ENCODE data around the gene DKK3.

DKK3 gene

DNA sequence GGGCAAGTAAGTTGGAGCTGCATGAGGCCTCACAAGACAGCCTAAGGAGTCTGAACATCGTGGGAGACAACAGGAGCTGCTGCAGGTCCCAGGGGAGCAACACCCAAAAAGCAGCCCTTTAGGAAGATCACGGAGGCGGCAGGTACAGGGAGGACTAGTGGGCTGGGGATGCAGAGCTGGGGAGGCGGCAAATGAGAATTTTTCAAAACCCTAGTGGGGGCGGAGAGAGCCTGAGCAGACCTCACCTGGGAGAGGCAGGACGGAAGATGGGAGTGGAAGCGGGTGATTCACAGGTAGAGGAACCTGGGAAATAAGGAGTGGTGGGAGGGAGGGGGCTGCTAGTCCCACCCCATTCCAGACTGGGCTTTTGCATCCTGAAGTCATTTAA is 42.1 kb downstream of the DKK3 start:
- DNase-seq: no peak

DNA sequence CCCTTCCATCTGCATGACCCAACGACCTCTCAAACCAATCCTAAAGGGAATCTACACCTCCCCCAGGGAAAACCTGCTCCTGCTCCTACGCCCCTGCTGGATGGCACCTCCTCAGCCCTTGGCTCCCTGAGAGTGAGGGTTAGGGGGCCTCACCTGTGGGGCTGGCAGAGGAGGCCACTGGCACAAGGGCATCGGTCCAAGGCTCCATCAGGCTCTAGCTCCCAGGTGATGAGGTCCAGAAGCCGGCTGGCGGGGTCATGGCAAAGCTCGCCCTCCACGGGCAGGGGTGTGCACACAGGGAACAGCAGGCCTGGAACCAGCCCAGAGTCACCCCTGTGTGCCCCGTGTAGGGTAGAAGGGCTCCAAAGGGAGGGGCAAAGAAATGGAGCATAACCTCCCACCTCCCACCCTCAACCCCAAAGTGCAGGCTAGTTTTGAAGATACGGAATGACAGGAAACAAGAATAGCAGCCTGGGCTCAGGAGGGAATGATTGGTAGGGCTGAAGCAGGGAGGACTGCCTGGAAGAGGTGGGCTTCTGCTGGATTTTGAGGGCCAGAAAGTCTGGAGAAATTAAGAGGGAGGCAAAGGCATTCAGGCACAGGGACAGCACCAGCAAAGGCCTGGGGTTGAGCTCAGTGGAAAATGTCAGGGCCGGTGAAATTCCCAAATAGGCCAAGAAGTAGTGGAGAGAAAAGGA is 42.6 kb downstream of the DKK3 start:
- no peak for DNase-seq

DNA sequence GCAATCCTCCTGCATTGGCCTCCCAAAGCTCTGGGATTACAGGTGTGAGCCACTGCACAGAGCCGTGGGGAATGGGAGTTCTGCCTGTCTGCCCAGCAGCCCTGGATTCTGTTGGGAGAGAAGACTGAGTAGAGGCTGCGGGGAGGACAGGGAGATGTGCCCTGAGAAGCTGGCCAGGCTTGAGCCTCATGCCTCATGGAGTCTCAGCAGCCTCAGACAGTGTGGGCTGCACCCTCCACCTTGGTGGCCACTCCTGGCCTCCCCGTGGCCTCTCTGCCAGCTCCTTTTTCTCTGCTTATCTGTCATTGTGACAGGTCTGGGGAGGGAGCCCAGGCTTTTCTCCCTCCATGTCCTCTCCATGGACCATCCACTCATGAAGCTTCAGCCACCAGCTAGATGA is 43.2 kb downstream of the DKK3 start:
- no peak for DNase-seq

DNA sequence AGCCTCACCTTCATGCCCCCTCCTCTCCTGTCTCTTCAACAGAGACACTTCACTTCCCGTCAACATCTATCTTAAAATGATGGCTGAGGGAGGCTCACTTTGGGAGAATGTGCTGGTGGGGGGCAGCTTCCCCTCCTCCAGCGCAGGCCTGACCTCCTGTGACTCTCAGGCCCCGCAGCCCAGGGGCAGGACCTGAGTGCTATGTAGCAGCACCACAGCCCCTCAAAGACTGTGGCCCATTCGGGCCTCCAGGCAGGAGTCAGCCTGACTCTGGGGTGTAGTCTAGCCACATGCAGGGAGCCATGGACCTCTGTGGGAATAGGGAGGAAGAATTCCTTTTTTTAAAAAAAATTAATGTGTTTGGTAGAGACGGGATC is 43.7 kb downstream of the DKK3 start:
- DNase-seq: no peak

DNA sequence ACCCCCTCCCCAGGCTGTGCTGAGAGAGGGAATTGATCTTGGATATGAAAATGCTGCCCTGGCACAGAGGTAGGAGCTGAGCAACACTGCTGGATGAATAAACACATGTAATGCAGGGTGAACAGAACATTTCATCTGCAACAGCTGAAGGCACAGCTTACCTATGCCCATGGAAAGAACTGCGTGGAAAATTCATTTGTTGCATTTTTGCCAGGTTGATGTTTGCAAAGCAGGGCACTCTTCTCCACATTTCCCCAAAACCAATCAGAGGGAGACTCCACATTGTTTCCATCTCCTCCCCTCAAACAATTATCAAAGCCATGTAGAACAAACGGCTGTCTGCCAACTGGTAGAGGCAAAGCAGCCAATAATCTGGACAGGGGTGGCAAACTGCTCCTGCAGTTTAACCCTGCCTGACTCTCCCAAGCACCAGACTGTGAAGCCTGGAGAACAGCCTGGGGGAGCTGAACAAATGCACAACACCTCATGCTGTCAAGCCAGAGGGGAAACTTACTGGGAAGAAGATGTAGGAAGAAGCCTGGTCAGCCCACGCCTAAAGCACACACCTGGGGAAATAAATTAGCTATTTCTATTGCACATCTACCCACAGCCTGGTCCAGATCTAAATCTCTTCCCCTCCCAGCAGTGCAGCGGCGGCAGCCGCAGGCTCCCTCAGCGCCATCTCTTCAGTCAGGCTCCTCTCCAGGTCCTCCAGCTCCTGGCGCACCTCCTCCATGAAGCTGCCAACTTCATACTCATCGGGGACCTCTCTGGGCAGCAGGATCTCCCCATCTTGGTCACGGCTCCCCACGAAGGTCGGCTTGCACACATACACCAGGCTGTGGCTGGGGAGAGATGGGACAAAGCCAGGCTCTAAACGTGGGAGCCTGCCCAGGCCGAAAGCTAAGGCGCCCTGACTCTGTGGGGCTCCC is 44.3 kb downstream of the DKK3 start:
- no peak for DNase-seq

DNA sequence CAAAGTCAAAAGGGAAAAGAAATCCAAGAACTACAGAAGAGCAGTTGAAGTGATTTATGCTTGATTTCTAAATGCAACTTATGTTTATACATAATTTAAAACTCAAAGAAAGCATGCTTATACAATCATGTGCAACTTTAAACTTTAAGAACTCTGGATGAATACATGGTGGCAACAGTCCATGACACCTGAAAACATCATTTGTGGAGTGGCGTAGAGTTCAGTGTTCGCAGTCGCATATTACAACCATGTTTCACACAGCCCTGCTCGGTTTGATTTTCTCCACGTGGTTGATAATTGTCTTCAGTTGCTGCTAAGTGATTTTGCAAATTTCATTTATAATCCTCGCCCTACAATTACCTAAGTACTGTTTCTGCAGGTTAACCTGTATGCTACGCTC is 45.4 kb downstream of the DKK3 start:
- DNase-seq: no peak

DNA sequence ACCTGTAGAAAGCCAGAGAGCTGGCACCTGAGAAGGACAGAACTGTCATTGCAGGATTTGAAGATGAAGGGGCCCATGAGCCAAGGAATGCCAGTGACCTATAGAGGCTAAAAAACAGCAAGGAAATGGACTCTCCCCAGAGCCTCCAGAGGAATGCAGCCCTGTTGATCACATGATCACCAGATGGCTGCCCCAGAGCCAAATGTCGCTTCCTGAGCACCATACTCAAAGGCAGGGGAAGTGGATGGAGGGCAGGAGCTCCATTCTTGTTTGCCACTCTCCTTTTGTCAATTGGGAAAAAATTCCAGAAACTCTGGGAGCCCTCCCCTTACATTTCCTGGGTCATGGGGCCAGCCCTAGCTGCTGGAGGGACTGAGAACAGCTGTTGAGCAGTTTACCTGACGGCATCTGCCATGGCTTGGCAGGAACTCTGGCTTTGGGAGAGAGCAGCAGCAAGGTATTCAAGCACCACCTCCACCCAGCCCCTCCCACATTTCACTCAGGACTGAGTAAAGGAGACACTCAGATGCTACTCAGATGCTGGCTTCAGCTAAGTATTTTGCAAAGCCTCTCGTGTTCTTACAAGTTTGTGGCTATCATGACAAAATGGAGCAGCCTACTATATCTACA is 46.9 kb downstream of the DKK3 start:
- no peak for DNase-seq

DNA sequence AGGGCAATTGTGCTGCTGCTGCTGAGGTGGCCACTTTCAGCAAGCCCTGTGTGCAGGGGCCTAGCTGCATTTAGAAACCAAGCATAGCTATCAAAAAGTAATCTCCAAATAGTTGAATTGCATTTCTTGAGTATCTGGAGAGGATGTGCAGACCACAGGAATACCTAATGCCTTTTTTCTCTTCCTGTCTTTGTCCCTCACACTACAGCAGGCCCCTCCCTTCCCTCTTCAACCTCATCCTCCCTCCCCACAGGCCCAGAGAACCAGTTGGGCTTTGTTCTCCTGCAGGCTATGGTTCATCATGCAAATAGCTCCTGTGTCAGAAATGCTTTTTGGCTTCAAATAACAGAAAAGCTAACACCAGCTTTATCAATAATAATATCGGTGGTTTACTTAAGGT is 47.7 kb downstream of the DKK3 start:
- DNase-seq: no peak

DNA sequence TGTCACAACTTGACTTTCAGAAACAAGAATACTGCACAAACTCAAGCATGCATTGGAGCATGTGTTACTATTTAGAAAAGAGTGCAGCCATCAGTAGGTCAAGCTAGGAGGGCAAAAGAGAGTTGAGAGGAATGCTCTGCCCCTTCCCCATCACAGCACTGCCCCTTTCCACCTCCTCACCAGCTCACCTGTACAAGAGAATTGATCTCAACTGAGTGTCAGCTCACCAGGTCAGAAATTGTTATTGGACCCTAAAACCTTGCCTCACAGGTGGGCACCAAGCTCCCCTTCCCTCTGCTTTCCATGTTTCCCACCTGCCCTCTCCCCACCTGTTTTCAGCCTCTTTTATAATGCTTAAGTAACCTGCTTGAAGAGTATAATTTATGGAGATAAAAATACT is 48.8 kb downstream of the DKK3 start:
- DNase-seq: no peak

DNA sequence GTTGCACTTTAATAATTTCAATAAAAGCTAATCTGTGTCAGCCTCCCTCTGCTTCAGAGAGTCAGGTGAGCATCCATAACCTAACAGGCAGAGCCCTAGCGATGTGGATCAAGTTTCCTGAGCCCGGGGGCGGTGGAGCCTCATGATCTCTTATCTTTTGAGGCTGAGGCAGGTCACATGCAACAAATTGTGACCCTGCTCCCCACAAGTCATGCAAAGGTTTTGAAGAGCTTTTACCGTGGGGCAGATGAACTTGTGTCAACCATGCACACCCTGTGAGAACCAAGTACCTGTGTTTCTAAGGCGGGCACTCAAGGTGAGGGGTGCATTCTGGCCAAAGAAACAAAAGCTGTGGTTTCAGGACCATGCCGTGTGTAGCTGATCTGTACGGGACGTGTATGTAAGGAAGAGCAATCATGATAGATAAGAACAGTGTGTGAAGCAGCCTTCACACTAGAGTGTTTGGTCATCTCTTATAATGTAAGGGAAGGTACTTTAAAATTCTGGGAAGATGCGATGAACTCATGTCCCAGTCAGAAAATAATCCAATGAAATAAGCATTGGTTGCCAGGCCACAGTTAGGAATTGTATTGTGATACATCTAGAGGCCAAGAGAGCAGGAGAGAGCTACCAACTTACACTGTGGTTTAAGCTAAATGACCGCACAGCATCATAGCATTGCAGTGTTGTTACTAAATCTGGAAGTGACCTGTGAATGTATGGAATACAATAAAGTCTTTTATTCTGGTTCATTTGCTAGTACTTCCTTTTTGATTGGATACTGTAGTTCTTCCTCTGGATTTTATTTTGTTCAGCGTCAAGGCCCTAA is 49.8 kb downstream of the DKK3 start:
- no peak for DNase-seq

DNA sequence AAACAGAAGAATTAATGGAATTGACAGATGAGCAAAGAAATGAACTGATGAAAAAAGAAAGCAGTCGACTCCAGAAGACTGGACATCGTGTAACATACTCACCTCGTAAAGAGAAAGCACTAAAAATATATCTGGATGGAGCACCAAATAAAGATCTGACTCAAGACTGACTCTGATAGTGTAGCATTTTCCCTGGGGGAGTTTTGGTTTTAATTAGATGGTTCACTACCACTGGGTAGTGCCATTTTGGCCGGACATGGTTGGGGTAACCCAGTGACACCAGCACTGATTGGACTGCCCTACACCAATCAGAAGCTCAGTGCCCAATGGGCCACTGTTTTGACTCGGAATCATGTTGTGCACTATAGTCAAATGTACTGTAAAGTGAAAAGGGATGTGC is 52.4 kb downstream of the DKK3 start:
- no peak for DNase-seq

DNA sequence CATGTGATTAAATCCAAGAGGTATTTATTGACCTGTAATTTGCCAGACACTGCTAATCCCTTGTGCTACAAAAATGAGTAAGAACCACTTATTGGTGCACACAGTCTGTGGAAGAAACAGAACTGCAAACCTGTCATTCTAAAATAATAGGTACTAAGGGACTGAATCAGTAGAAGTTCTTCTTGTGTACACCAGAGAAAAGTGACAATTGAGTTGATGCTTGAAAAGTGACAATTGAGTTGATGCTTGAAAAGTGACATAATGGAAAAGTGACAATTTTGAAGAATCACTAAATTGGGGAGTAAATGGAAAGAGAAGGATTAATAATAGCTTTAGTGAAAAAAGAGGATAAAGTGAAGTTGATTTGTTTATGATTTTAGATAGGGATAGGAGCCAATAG is 56.4 kb downstream of the DKK3 start:
- no peak for DNase-seq

DNA sequence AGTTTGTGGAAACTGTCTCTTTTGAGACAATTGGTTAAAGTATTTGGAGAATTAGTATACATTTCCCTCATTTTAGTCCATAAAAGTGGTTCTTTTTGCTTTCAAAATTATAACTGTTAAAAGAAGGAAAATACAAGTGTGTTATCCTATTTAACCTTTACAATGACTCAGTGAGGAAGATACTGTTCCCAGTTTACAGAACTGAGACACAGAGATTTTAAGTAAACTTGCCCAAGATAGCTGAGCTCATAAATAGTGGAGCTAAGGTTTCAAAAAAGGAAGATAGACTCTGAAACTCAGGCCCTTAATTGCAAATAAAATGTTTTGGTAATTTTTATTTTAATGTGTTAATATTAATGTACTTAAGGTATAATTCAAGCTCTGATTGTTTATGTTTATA is 58.9 kb downstream of the DKK3 start:
- no peak for DNase-seq

DNA sequence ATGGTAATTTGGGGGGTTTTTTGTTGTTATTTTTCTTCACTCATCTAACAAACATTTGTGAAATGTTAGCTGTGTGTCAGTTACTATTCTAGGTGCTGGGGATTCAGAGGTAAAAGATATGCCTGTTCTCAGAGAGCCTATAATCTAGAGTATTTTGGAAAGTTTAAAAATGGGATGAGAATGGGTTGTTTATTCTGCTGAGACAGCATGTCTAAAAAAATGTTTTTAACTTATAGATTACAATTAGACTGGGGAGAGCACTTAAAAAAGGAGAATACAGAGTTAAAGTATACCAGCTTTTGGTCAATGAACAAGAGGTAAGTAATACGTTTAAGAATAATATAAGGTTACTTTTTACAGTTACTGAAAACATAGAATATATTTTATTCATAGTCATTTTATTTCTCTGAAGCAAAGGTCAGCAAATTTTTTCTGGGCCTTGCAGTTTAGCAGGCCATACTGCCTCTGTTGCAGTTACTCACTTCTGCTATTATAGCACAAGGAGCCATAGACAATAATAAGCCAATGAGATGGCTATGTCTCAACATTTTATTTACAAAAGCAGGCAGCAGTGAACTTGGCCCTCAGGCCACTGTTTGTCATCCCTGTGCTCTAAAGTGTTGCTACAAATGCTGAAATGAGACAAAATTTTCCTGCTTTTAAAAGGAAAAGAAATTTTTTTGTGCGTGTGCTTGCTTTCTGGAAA is 60.0 kb downstream of the DKK3 start:
- DNase-seq: no peak

DNA sequence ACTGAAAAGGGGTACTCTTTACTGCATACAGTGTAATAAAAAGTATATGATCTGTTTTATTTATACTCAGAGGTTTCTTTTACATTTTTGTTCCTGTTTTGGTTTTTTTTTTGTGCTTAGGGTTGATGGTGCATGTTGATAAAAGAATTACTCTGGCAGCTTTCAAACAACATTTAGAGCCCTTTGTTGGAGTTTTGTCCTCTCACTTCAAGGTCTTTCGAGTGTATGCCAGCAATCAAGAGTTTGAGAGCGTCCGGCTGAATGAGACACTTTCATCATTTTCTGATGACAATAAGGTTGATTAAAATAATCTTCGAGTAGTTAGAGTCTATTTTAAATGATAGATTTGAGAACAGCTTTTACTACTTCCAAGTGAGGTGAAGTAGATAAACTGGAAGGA is 60.6 kb downstream of the DKK3 start:
- DNase-seq: no peak

DNA sequence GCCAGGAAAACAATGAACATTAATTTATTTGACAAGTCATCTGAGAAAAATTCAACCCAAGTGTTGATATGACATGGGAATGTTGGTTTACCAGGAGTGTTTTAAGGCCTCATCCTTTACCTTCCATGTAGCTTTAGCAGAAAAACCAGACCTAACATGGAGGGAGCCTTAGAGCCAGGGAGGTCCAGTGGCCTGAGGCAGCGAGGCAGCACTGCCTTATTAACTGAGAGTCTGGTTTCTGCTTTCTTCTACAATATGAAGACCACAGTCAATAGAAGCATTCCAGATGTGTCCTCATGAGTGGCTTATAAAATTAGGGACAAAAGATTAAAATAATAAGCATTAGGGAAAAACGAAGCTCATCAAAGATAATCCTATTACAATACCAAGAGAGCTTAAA is 61.5 kb downstream of the DKK3 start:
- DNase-seq: no peak

DNA sequence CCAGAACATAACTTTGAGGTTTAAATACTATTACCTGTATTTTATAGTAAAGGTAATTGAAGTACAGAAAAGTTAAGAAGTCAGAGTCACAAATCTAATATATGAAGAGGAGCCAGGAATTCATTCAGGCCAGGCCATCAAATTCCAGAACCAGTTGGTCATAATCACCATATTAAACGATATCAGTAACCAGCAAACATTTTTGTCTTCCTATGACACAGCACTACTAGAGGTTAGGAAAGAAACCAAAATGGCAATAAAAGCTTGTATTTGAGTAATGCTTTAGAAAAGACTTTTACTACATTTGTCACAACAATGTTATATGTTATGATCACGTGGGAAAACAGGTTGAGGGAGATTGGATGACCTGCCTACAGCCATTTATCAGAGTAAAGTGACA is 62.2 kb downstream of the DKK3 start:
- no peak for DNase-seq

DNA sequence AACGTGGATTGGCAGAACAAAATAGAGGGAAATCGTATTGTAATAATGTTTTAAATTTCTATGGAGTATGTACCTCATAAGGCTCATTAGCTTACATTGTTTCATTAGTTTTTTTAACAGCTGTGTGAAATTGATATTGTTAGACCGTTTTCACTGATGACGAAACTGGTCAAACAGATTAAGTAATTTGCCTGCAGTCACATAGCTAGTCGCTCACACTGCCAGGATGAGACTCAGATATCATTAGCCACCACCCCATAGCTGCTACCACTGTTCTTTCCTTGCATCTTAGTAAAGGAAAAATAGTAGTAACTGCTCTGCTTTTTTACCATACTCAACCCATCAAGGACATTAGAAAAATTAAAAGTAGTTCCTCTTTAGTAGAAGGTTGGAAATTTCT is 64.0 kb downstream of the DKK3 start:
- DNase-seq: no peak

DNA sequence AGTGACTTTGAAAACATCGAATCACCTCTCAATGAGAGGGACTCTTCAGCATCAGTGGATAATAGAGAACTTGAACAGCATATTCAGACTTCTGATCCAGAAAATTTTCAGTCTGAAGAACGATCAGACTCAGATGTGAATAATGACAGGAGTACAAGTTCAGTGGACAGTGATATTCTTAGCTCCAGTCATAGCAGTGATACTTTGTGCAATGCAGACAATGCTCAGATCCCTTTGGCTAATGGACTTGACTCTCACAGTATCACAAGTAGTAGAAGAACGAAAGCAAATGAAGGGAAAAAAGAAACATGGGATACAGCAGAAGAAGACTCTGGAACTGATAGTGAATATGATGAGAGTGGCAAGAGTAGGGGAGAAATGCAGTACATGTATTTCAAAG is 65.8 kb downstream of the DKK3 start:
- DNase-seq: no peak

DNA sequence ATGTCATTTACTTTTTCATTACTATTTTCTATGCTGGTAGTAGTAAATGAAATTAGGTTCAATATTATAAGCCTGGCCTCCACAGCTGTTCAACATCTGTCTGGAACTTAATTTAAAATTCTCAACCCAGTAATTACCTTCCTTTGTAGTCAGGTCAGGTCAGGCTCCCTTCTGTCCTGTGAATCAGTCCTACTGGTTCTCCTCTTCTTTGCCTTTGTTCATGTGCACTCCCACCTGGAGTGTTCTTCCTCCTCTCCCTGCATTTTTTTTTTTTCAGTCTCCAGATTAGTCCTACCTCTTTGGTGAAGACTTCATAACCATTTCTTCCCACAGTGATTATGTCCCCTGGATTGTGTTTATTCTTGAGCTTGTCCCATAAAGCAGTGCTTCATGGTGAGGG is 67.9 kb downstream of the DKK3 start:
- DNase-seq: no peak

DNA sequence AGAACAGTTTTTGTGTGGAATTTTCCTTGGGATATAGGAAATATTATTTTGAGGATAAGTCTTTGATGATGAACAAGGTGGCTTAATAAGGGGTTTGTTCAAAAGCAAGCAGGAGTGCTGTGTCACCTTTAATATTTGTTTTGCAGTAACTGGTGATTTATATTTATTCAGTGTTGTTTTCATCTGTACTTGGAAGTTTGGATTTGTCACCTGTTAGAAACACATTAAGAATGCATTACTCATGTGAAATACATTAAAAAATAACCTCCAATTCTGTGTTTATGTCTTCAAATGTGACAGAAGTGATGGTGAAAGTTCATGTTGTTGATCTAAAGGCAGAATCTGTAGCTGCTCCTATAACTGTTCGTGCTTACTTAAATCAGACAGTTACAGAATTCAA is 70.5 kb downstream of the DKK3 start:
- no peak for DNase-seq

DNA sequence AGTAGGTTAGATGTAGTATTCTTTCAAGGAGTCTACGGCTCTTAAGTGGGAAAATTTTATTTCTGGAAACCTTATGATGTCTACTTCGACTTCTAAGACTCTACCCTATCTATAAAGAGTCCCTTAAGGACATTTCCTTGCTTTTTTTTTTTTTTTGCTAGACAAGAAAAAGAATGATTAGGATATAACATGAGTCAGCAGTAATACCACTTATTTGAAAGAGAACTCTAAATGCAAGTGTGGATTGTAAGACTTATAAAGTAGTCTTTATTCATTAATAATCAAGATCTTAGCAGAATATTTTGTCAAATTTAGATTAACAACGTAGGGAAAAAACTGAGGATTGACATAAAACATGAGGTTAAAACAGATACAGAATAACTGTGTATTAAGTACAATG is 71.0 kb downstream of the DKK3 start:
- no peak for DNase-seq

DNA sequence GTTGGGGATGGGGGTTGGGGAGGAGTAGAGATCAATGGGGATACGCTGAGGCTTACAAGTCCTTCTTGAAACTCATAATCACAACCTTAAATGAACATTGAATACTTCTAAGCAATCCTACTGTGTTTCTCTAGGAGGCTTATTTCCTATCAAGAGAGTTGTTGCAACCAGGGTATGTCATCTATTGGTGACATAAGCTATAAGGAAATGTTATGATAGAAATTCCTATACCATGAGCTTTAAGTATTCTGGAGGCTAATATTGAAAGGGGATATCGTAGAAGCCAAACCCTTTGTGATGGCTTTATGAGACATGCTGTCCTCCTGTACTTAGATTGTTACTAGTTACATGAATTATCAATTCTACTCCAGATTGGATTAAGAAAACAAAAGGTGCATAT is 72.9 kb downstream of the DKK3 start:
- DNase-seq: no peak
